Trophoblast cell (in vitro differentiated cells and primary cell): Measurements from ENCODE around the gene NOP56. TPM values are rescaled to one million over a fixed set of nuclear protein-coding genes. Genes with fewer than 3 reads are reported as not detected.
A peak's percentile ranks its signal among the peaks of the same experiment; 100 is the strongest.

Experiments
- DNase-seq, 2 donors: peaks; one replicate each; pipeline ENCODE4 v3.0.0-alpha.2; 2016
- H2AFZ ChIP-seq: 2 replicates; pipeline ENCODE4 v1.6.1; 2013; ENCODE audit warnings: low read length, moderate library complexity, mild to moderate bottlenecking; ENCODE audit not compliant: insufficient read depth, poor library complexity
- H2AK5ac ChIP-seq: 2 replicates; pipeline ENCODE4 v1.6.1; 2013; ENCODE audit warnings: mild to moderate bottlenecking, low read length
- H2BK120ac ChIP-seq: 2 replicates; pipeline ENCODE4 v1.6.1; 2013; ENCODE audit warnings: low read length, mild to moderate bottlenecking, moderate library complexity; ENCODE audit not compliant: insufficient read depth, poor library complexity
- H2BK12ac ChIP-seq: 2 replicates; pipeline ENCODE4 v1.6.1; 2013; ENCODE audit warnings: mild to moderate bottlenecking, low read length, moderate library complexity
- H2BK5ac ChIP-seq: 2 replicates; pipeline ENCODE4 v1.6.1; 2013; ENCODE audit warnings: low read length, low read depth, moderate library complexity, mild to moderate bottlenecking; ENCODE audit not compliant: poor library complexity
- H3K14ac ChIP-seq: 2 replicates; pipeline ENCODE4 v1.6.1; 2013; ENCODE audit warnings: mild to moderate bottlenecking, low read length
- H3K18ac ChIP-seq: 2 replicates; pipeline ENCODE4 v1.6.1; 2013; ENCODE audit warnings: mild to moderate bottlenecking, low read length
- H3K23ac ChIP-seq: 2 replicates; pipeline ENCODE4 v1.6.1; 2013; ENCODE audit warnings: low read length
- H3K27ac ChIP-seq: 2 replicates; pipeline ENCODE4 v1.5.1; 2013; ENCODE audit warnings: low read depth, mild to moderate bottlenecking, inconsistent platforms, low read length, moderate library complexity
- H3K27me3 ChIP-seq: 2 replicates; pipeline ENCODE4 v1.6.1; 2013; ENCODE audit warnings: inconsistent platforms, mild to moderate bottlenecking, low read length, moderate library complexity; ENCODE audit not compliant: insufficient read depth
- H3K36me3 ChIP-seq, 2 experiments: 1 replicate in 1 of 2; 2 replicates in 1 of 2; pipeline ENCODE4 v1.6.1; 2013; ENCODE audit warnings: low read length in 2 of 2, mild to moderate bottlenecking in 2 of 2, moderate library complexity in 1 of 2; ENCODE audit not compliant: insufficient read depth in 2 of 2, control insufficient read depth in 1 of 2
- H3K4ac ChIP-seq: 2 replicates; pipeline ENCODE4 v1.6.1; 2013; ENCODE audit warnings: low read depth, mild to moderate bottlenecking, low read length, moderate library complexity
- H3K4me1 ChIP-seq, 2 experiments: 1 replicate in 1 of 2; 2 replicates in 1 of 2; pipeline ENCODE4 v1.6.1; 2013; ENCODE audit warnings: low read length in 2 of 2, mild to moderate bottlenecking in 2 of 2, moderate library complexity in 1 of 2; ENCODE audit not compliant: insufficient read depth in 2 of 2, control insufficient read depth in 1 of 2
- H3K4me2 ChIP-seq: 2 replicates; pipeline ENCODE4 v1.6.1; 2013; ENCODE audit warnings: inconsistent platforms, mild to moderate bottlenecking, low read length, moderate library complexity
- H3K4me3 ChIP-seq: 2 replicates; pipeline ENCODE4 v1.5.1; 2013; ENCODE audit warnings: mild to moderate bottlenecking, low read depth, low read length, inconsistent platforms
- H3K79me1 ChIP-seq: one replicate; pipeline ENCODE4 v1.6.1; 2013; ENCODE audit warnings: low read length
- H3K79me2 ChIP-seq: 2 replicates; pipeline ENCODE4 v1.6.1; 2013; ENCODE audit warnings: low read length, mild to moderate bottlenecking; ENCODE audit not compliant: control insufficient read depth, insufficient read depth, poor library complexity
- H3K9ac ChIP-seq: 2 replicates; pipeline ENCODE4 v1.6.1; 2013; ENCODE audit warnings: mild to moderate bottlenecking, low read length
- H3K9me3 ChIP-seq: 2 replicates; pipeline ENCODE4 v1.6.1; 2013; ENCODE audit warnings: low read depth, mild to moderate bottlenecking, control low read depth, inconsistent platforms, low read length; ENCODE audit not compliant: insufficient read depth
- H4K12ac ChIP-seq: 2 replicates; pipeline ENCODE4 v1.6.1; 2013; ENCODE audit warnings: low read depth, mild to moderate bottlenecking, low read length, moderate library complexity
- H4K8ac ChIP-seq: 2 replicates; pipeline ENCODE4 v1.6.1; 2013; ENCODE audit warnings: low read depth, mild to moderate bottlenecking, low read length, moderate library complexity
- H4K91ac ChIP-seq: one replicate; pipeline ENCODE4 v1.6.1; 2013; ENCODE audit warnings: low read depth, mild to moderate bottlenecking, low read length, moderate library complexity
- WGBS: extraction: QIAGEN DNeasy Blood & Tissue Kit; methylation state at CpG from one replicate; pipeline ENCODE4 v1.1.7; 2013; ENCODE audit warnings: missing lambda C conversion rate; ENCODE audit not compliant: insufficient read length, insufficient coverage; ENCODE audit errors: extremely low coverage; 5-methylcytosine and 5-hydroxymethylcytosine counted together
- polyA plus RNA-seq: library from polyadenylated mRNA; stranded (reverse); fragments of 200-250 nt; gene quantifications from 2 replicates; pipeline ENCODE4 v1.2.3, GENCODE V29; 2013

The NOP56 gene
- 148 and 157 TPM in 2 replicates for polyA plus RNA-seq

GRCh38 chr20:2651772-2652723 is at the start of gene NOP56:
Gene NOP56, plus strand, starts transcription at chr20:2652632. Its CDS starts 29 bp downstream, at chr20:2652661.
- Histone ChIP-seq H3K4me3 (peak within 1 kb of the TSS; percentile 94), H3K4ac (peak within 1 kb of the TSS; percentile 91), H2BK120ac (peak within 1 kb of the TSS; percentile 95), H3K9me3 (no peaks in the 10 kb centered on the region), H3K79me1 (peaks cover 12% of the 10 kb centered on the region), H3K18ac (peak within 1 kb of the TSS; percentile 99), H3K27me3 (no peaks in the 10 kb centered on the region), H2AFZ (peak within 1 kb of the TSS; percentile 88), H3K4me2 (peak within 1 kb of the TSS; percentile 93), H2BK5ac (peak within 1 kb of the TSS; percentile 94), H3K27ac (peak within 1 kb of the TSS; percentile 88), H3K9ac (peak within 1 kb of the TSS; percentile 93), H4K91ac (peak within 1 kb of the TSS; percentile 98), H3K4me1 (peaks cover 0 to 6% of the 10 kb centered on the region in 2 experiments), H4K8ac (peak within 1 kb of the TSS; percentile 98), H3K23ac (no peak within 1 kb of the TSS), H3K14ac (peak within 1 kb of the TSS; percentile 100), H3K36me3 (peaks cover 33 to 34% of the 10 kb centered on the region in 2 experiments), H3K79me2 (peaks cover 18% of the 10 kb centered on the region), H4K12ac (peak within 1 kb of the TSS; percentile 96), H2BK12ac (no peak within 1 kb of the TSS), H2AK5ac (peak within 1 kb of the TSS; percentile 97)
- WGBS: no CpG with 5 or more reads among the region's 101 CpGs
- DNase-seq: peak; percentile 83 to 94

- Histone ChIP-seq H3K14ac (no peak overlapping the region), H4K8ac (no peak overlapping the region), H2BK12ac (no peak overlapping the region), H3K36me3 (no peaks in the 10 kb centered on the region), H3K79me2 (no peaks in the 10 kb centered on the region), H4K12ac (no peak overlapping the region), H2AFZ (no peak overlapping the region), H3K18ac (no peak overlapping the region), H4K91ac (no peak overlapping the region), H3K4me3 (no peak overlapping the region), H3K9ac (no peak overlapping the region), H2AK5ac (no peak overlapping the region), H3K4me2 (no peak overlapping the region), H3K4me1 (no peaks in the 10 kb centered on the region), H3K79me1 (no peaks in the 10 kb centered on the region), H3K9me3 (peaks cover 2% of the 10 kb centered on the region), H3K23ac (no peak overlapping the region), H3K27ac (no peak overlapping the region), H3K4ac (no peak overlapping the region), H2BK5ac (no peak overlapping the region), H3K27me3 (no peaks in the 10 kb centered on the region), H2BK120ac (no peak overlapping the region)
- no CpG with 5 or more reads among the region's 4 CpGs for WGBS
- no peak for DNase-seq
Measured at GRCh38 chr20:2602746-2603145, 49.7 kb upstream of the NOP56 start.

GRCh38 chr20:2603816-2604505 is 48.5 kb upstream of the NOP56 start:
- Histone ChIP-seq H3K79me2 (no peaks in the 10 kb centered on the region), H4K12ac (no peak overlapping the region), H4K91ac (no peak overlapping the region), H3K79me1 (no peaks in the 10 kb centered on the region), H3K4me1 (no peaks in the 10 kb centered on the region), H3K9ac (no peak overlapping the region), H3K4me2 (no peak overlapping the region), H2BK120ac (no peak overlapping the region), H3K4me3 (no peak overlapping the region), H2BK12ac (no peak overlapping the region), H3K27ac (no peak overlapping the region), H3K18ac (no peak overlapping the region), H2AK5ac (no peak overlapping the region), H3K36me3 (no peaks in the 10 kb centered on the region), H3K4ac (no peak overlapping the region), H2AFZ (no peak overlapping the region), H3K27me3 (no peaks in the 10 kb centered on the region), H3K23ac (no peak overlapping the region), H4K8ac (no peak overlapping the region), H3K14ac (no peak overlapping the region), H2BK5ac (no peak overlapping the region), H3K9me3 (peaks cover 2% of the 10 kb centered on the region)
- no CpG with 5 or more reads among the region's 7 CpGs for WGBS
- no peak for DNase-seq

- H3K9me3 ChIP-seq: peaks cover 2% of the 10 kb centered on the region
- H3K4me1 ChIP-seq: no peaks in the 10 kb centered on the region
- H4K8ac ChIP-seq: no peak overlapping the region
- no peak overlapping the region for H3K18ac ChIP-seq
- no peak overlapping the region for H3K4ac ChIP-seq
- DNase-seq: no peak
- H3K14ac ChIP-seq: no peak overlapping the region
- no peak overlapping the region for H3K27ac ChIP-seq
- H3K79me2 ChIP-seq: no peaks in the 10 kb centered on the region
- H2BK120ac ChIP-seq: no peak overlapping the region
- no CpG with 5 or more reads among the region's 3 CpGs for WGBS
- no peaks in the 10 kb centered on the region for H3K79me1 ChIP-seq
- no peak overlapping the region for H2BK5ac ChIP-seq
- no peak overlapping the region for H3K4me2 ChIP-seq
- H2AFZ ChIP-seq: no peak overlapping the region
- no peaks in the 10 kb centered on the region for H3K27me3 ChIP-seq
- no peaks in the 10 kb centered on the region for H3K36me3 ChIP-seq
- H2AK5ac ChIP-seq: no peak overlapping the region
- no peak overlapping the region for H4K91ac ChIP-seq
- H3K4me3 ChIP-seq: no peak overlapping the region
- H4K12ac ChIP-seq: no peak overlapping the region
- H3K23ac ChIP-seq: no peak overlapping the region
- H3K9ac ChIP-seq: no peak overlapping the region
- H2BK12ac ChIP-seq: no peak overlapping the region
Measured at GRCh38 chr20:2604506-2604835, 48.0 kb upstream of the NOP56 start.
